ENCODE data around the gene GYS1.
A peak's percentile ranks its signal among the peaks of the same experiment; 100 is the strongest.

GYS1 gene

DNA sequence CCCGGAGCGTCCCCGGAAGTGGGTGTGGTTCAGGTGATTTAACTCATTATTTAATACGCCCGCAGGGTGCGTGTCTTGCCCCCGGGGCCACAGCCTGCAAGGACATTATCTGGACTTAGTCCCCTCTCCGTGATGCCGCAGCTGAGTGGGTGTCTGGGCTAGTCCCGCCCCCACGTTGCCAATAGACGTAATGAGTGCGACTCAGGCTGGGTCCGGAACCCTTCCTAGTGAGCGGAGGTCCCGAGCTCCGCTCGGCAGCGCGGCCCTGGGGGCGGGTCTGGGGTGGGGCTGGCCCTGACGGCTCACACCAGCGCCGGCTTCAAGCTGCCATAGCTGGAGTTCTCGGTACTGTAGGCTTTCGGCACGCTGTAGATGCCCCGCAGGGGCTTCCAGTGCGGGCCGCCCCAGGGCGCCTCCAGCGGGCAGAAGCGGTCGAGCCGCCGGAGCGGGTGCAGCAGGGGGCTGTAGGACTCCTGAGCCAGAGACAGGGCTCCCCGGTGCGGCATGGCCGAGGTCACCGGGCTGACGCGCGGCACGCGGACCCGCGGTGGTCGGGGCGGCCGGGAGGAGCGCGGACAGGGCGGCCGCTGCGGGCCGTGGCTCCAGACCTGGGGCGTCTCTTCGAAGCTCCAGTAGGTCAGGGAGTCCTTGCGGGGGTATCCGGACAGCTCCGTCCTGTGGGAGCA lies 24.7 kb upstream of the GYS1 start:
- H3K27ac ChIP-seq (replicated peaks): no peak overlapping the region
- TF ChIP-seq GABPA (IDR thresholded peaks at IDR 0.05; ENCODE audit: low read depth) (no peak), SPI1 (IDR thresholded peaks at IDR 0.05; ENCODE audit: borderline replicate concordance, low read depth) (no peak), POLR2AphosphoS5 (IDR thresholded peaks at IDR 0.05; ENCODE audit: low read depth) (no peak; the same call in 1 of the 2 replicates)
- TF ChIP-seq, protein P1, sequence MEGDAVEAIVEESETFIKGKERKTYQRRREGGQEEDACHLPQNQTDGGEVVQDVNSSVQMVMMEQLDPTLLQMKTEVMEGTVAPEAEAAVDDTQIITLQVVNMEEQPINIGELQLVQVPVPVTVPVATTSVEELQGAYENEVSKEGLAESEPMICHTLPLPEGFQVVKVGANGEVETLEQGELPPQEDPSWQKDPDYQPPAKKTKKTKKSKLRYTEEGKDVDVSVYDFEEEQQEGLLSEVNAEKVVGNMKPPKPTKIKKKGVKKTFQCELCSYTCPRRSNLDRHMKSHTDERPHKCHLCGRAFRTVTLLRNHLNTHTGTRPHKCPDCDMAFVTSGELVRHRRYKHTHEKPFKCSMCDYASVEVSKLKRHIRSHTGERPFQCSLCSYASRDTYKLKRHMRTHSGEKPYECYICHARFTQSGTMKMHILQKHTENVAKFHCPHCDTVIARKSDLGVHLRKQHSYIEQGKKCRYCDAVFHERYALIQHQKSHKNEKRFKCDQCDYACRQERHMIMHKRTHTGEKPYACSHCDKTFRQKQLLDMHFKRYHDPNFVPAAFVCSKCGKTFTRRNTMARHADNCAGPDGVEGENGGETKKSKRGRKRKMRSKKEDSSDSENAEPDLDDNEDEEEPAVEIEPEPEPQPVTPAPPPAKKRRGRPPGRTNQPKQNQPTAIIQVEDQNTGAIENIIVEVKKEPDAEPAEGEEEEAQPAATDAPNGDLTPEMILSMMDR (IDR thresholded peaks at IDR 0.05; ENCODE audit: insufficient read depth, low read length): peak; percentile 35
- TF ChIP-seq, protein P2, sequence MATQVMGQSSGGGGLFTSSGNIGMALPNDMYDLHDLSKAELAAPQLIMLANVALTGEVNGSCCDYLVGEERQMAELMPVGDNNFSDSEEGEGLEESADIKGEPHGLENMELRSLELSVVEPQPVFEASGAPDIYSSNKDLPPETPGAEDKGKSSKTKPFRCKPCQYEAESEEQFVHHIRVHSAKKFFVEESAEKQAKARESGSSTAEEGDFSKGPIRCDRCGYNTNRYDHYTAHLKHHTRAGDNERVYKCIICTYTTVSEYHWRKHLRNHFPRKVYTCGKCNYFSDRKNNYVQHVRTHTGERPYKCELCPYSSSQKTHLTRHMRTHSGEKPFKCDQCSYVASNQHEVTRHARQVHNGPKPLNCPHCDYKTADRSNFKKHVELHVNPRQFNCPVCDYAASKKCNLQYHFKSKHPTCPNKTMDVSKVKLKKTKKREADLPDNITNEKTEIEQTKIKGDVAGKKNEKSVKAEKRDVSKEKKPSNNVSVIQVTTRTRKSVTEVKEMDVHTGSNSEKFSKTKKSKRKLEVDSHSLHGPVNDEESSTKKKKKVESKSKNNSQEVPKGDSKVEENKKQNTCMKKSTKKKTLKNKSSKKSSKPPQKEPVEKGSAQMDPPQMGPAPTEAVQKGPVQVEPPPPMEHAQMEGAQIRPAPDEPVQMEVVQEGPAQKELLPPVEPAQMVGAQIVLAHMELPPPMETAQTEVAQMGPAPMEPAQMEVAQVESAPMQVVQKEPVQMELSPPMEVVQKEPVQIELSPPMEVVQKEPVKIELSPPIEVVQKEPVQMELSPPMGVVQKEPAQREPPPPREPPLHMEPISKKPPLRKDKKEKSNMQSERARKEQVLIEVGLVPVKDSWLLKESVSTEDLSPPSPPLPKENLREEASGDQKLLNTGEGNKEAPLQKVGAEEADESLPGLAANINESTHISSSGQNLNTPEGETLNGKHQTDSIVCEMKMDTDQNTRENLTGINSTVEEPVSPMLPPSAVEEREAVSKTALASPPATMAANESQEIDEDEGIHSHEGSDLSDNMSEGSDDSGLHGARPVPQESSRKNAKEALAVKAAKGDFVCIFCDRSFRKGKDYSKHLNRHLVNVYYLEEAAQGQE (IDR thresholded peaks at IDR 0.05; ENCODE audit: insufficient replicate concordance, low read depth): no peak
- H3K4me3 ChIP-seq (replicated peaks; ENCODE audit: insufficient read depth, low read length): peak overlapping the region; percentile 37
- peaks cover 35% of the 10 kb centered on the region for H3K27me3 ChIP-seq (ENCODE audit: insufficient read depth, poor library complexity, severe bottlenecking)
- DNase-seq (ENCODE audit: low read depth in 1 of 2, low spot score in 1 of 2): peak in 1 of 2 experiments; percentile 62

DNA sequence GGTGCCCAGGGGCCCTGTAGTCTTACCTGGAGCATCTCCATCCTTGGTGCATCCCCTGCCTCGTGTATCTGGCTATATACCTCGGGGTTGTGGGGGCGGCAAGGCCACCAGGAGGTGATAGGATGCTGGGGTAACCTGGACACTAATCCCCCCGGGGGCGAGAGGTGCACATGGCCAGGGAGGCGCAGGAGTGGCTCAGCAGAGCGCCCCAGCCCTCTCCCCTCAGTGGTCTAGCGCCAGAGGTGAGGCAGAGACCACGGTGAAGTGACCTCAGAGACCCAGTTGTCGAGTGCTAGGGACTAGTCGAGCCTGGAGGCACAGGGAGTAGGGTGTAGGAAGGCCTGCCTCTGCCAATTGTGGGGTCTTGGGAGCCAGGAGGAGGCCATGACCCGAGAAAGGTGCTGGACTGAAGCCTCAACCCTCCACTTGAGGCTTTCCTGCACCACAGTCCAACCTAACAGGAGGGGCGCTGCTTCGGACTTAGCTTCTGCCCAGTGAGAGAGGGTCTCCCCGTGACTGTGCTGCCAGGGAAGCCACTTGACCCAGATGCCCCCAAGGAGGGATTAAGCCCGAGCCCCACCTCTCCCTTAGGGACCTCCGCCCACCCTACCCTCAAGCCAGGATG lies 24.0 kb upstream of the GYS1 start, which contains the start of gene LHB:
Gene LHB, minus strand, starts transcription at position 51 of the 625 bp plus-strand sequence. Its CDS starts 10 bp downstream, at position 41.
- no peak for DNase-seq (ENCODE audit: low read depth in 1 of 2, low spot score in 1 of 2)
- TF ChIP-seq, protein P2 (IDR thresholded peaks at IDR 0.05; ENCODE audit: insufficient replicate concordance, low read depth): no peak
- TF ChIP-seq SPI1 (IDR thresholded peaks at IDR 0.05; ENCODE audit: borderline replicate concordance, low read depth) (no peak), GABPA (IDR thresholded peaks at IDR 0.05; ENCODE audit: low read depth) (no peak), POLR2AphosphoS5 (IDR thresholded peaks at IDR 0.05; ENCODE audit: low read depth) (no peak)
- TF ChIP-seq, protein P1 (IDR thresholded peaks at IDR 0.05; ENCODE audit: insufficient read depth, low read length): no peak
- Histone ChIP-seq H3K4me3 (replicated peaks; ENCODE audit: insufficient read depth, low read length) (peak within 1 kb of the TSS; percentile 37), H3K27ac (replicated peaks) (no peak within 1 kb of the TSS), H3K27me3 (ENCODE audit: insufficient read depth, poor library complexity, severe bottlenecking) (peaks cover 35% of the 10 kb centered on the region)

DNA sequence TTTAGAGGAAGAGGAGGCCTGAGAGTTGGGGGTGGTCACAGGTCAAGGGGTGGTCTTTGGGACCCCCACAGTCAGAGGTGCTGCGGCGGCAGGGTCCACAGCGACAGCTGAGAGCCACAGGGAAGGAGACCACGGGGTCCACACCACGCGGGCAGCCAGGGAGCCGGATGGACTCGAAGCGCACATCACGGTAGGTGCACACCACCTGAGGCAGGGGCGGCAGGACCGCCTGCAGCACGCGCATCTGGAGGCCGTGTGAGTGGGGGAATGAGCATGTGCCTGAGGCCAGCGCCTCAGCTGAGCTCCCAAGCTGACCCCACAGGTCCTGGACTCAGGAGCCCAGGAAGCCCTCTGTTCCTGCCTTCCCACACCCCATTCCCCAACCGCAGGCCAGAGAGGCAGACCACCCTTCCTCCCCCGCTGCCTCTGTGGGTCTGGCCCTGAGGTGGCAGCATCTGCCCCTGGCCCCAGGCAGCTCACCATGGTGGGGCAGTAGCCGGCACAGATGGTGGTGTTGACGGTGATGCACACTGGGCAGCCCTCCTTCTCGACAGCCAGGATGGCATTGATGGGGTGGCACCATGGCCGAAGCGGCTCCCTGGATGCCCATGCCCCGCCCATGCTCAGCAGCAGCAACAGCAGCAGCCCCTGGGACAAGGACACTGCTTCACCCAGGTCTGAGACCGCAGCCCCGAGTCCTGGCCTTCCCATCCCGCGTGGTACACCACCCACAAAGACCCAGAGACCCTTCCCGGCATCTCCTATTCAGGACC lies 23.1 kb upstream of the GYS1 start:
- no peak for DNase-seq (ENCODE audit: low read depth in 1 of 2, low spot score in 1 of 2)
- no peak overlapping the region for H3K27ac ChIP-seq (replicated peaks)
- peaks cover 34% of the 10 kb centered on the region for H3K27me3 ChIP-seq (ENCODE audit: insufficient read depth, poor library complexity, severe bottlenecking)
- TF ChIP-seq POLR2AphosphoS5 (IDR thresholded peaks at IDR 0.05; ENCODE audit: low read depth) (peak; percentile 27; the same call in 1 of the 2 replicates), SPI1 (IDR thresholded peaks at IDR 0.05; ENCODE audit: borderline replicate concordance, low read depth) (no peak)
- no peak overlapping the region for H3K4me3 ChIP-seq (replicated peaks; ENCODE audit: insufficient read depth, low read length)

DNA sequence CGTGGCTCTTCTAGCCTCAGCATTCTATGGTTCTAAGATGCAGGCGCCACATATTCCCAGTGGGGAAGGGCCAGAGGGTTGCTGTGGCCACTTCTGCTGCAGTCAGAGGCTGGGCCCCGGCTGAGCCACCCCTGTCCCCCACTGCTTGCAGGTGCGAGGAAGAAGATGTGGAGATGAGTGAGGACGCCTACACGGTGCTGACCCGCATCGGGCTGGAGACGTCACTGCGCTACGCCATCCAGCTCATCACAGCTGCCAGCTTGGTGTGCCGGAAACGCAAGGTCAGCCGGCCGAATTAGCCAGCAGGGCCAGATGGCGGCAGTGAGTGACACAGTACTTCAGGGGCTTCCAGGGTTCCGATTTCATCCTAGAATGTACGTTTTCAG lies 21.8 kb upstream of the GYS1 start:
- Histone ChIP-seq H3K27ac (replicated peaks) (no peak overlapping the region), H3K27me3 (ENCODE audit: insufficient read depth, poor library complexity, severe bottlenecking) (peaks cover 22% of the 10 kb centered on the region), H3K4me3 (replicated peaks; ENCODE audit: insufficient read depth, low read length) (no peak overlapping the region)
- TF ChIP-seq, protein P2 (IDR thresholded peaks at IDR 0.05; ENCODE audit: insufficient replicate concordance, low read depth): no peak
- TF ChIP-seq GABPA (IDR thresholded peaks at IDR 0.05; ENCODE audit: low read depth) (no peak), SPI1 (IDR thresholded peaks at IDR 0.05; ENCODE audit: borderline replicate concordance, low read depth) (no peak)
- TF ChIP-seq, protein P1 (IDR thresholded peaks at IDR 0.05; ENCODE audit: insufficient read depth, low read length): no peak
- DNase-seq (ENCODE audit: low read depth in 1 of 2, low spot score in 1 of 2): no peak
